ENCODE measurements around the gene SNUPN. TPM values are rescaled to one million over a fixed set of nuclear protein-coding genes. Genes with fewer than 3 reads are reported as not detected.

SNUPN gene
- total and polyA plus RNA-seq, 2 of the 8 experiments (the other 6 are each of a cell fraction or from before 2014, with no cell fraction given): 13.3 to 28.2 TPM

GRCh38 chr15:75594276-75594675, 31.2 kb downstream of the SNUPN start:
- H3K27me3 ChIP-seq (replicated peaks in 1 of 4; ENCODE audit: control insufficient read depth in 3 of 4, extremely low read depth in 1 of 4, insufficient read depth in 3 of 4, low read length in 3 of 4): no peaks in the 10 kb centered on the region
- H3K27ac ChIP-seq (ENCODE audit: low read depth, low read length): no peak overlapping the region
- H3K23me2 ChIP-seq (ENCODE audit: low read depth, low read length): no peaks in the 10 kb centered on the region
- 97% methylated on average over 9 of the region's 9 CpGs; no CpG with 5 or more reads in 1 of the 2 experiments for WGBS, 2 experiments (ENCODE audit: extremely low coverage in 1 of 2, insufficient coverage in 1 of 2, insufficient read length in 1 of 2, insufficient replicate concordance in 2 of 2, low coverage in 1 of 2, low lambda C conversion rate in 2 of 2, missing lambda C conversion rate in 1 of 2)
- H3K18ac ChIP-seq (ENCODE audit: extremely low read depth, low read length): no peak overlapping the region
- no peak overlapping the region for H4K5ac ChIP-seq (ENCODE audit: insufficient read length, low read depth, low read length)
- no peaks in the 10 kb centered on the region for H3K79me1 ChIP-seq (ENCODE audit: low read depth, low read length)
- no peak overlapping the region for H4K91ac ChIP-seq (replicated peaks; ENCODE audit: insufficient read length, low read length)
- ChIA-PET POLR2A (ENCODE audit: partially characterized antibody) (interaction anchor here (0.6 to 1.2 kb wide), 2 partner anchors 9 to 14 kb away, joined by 4 read pairs; no protein-coding TSS in a partner anchor), CTCF (ENCODE audit: partially characterized antibody) (interaction anchor here (0.6 to 1.0 kb wide), 4 partner anchors 10 to 136 kb away, joined by 3 to 4 read pairs (median 3); no protein-coding TSS in a partner anchor)
- peaks cover 5 to 7% (median 6%) of the 10 kb centered on the region in 4 experiments; a peak in 5 of 8 replicates for H3K36me3 ChIP-seq (ENCODE audit: control insufficient read depth in 2 of 4, insufficient read depth in 4 of 4, low read length in 3 of 4)
- H2AK5ac ChIP-seq (ENCODE audit: low read depth, low read length): no peak overlapping the region
- no peaks in the 10 kb centered on the region for H4K20me1 ChIP-seq (replicated peaks in 1 of 2; ENCODE audit: control insufficient read depth in 1 of 2, insufficient read depth in 2 of 2, low read length in 2 of 2)
- H2BK5ac ChIP-seq (ENCODE audit: low read depth, low read length): no peak overlapping the region
- H3K56ac ChIP-seq (replicated peaks; ENCODE audit: insufficient read length, low read depth, low read length): no peak overlapping the region
- no peak overlapping the region for H3K9ac ChIP-seq (replicated peaks in 1 of 4; ENCODE audit: extremely low read depth in 1 of 4, low read depth in 3 of 4, low read length in 3 of 4)
- H3K9me3 ChIP-seq (ENCODE audit: insufficient read depth in 2 of 2, low read depth in 1 of 2, low read length in 1 of 2): no peaks in the 10 kb centered on the region
- H3K4ac ChIP-seq (replicated peaks; ENCODE audit: insufficient read length, low read depth, low read length): no peak overlapping the region
- no peak overlapping the region for H3K4me2 ChIP-seq (ENCODE audit: insufficient read depth in 1 of 2, low read depth in 2 of 2, low read length in 2 of 2)
- H3K4me1 ChIP-seq (replicated peaks in 1 of 4; ENCODE audit: control insufficient read depth in 3 of 4, insufficient read depth in 4 of 4, low read length in 3 of 4): no peaks in the 10 kb centered on the region
- no peak overlapping the region for H2BK15ac ChIP-seq (ENCODE audit: low read length)
- no peak overlapping the region for H4K8ac ChIP-seq (ENCODE audit: extremely low read depth, insufficient read depth, low read length)
- no peak overlapping the region for H2BK20ac ChIP-seq (ENCODE audit: low read length)
- H3K23ac ChIP-seq (ENCODE audit: insufficient read length): no peak overlapping the region
- no peak overlapping the region for H2AFZ ChIP-seq (ENCODE audit: low read length)
- no peak overlapping the region for H2BK12ac ChIP-seq (ENCODE audit: low read depth, low read length)
- DNase-seq (ENCODE audit: low read depth in 1 of 2, low spot score in 2 of 2): no peak
- FAIRE-seq: no peak
- no peak overlapping the region for H3K14ac ChIP-seq (ENCODE audit: insufficient read length)
- no peaks in the 10 kb centered on the region for H3K79me2 ChIP-seq (ENCODE audit: control insufficient read depth in 1 of 2, insufficient read depth in 2 of 2, low read length in 2 of 2)
- no peak overlapping the region for H3K4me3 ChIP-seq (ENCODE audit: extremely low read depth in 1 of 4, insufficient read depth in 2 of 4, low read depth in 3 of 4, low read length in 4 of 4)
- H2BK120ac ChIP-seq (replicated peaks; ENCODE audit: low read depth, low read length): no peak overlapping the region
- no peak for TF ChIP-seq SRF (IDR thresholded peaks at IDR 0.05; ENCODE audit: low read depth, low read length)
- no peak for TF ChIP-seq MAFK (IDR thresholded peaks at IDR 0.05; ENCODE audit: low read depth, low read length)
- no peak for TF ChIP-seq GABPA (IDR thresholded peaks at IDR 0.05; ENCODE audit: borderline replicate concordance, insufficient read depth, low read length)
- TF ChIP-seq TEAD4 (IDR thresholded peaks at IDR 0.05; ENCODE audit: low read depth, low read length): no peak
- no peak for TF ChIP-seq KDM1A (IDR thresholded peaks at IDR 0.05; ENCODE audit: borderline replicate concordance, low read length)
- TF ChIP-seq EGR1 (IDR thresholded peaks at IDR 0.05; ENCODE audit: borderline replicate concordance, low read depth, low read length): no peak

Measured in H1 (cell line).